Measurements from ENCODE around the gene RGS19.
A peak's percentile ranks its signal among the peaks of the same experiment; 100 is the strongest.

The RGS19 gene

DNA sequence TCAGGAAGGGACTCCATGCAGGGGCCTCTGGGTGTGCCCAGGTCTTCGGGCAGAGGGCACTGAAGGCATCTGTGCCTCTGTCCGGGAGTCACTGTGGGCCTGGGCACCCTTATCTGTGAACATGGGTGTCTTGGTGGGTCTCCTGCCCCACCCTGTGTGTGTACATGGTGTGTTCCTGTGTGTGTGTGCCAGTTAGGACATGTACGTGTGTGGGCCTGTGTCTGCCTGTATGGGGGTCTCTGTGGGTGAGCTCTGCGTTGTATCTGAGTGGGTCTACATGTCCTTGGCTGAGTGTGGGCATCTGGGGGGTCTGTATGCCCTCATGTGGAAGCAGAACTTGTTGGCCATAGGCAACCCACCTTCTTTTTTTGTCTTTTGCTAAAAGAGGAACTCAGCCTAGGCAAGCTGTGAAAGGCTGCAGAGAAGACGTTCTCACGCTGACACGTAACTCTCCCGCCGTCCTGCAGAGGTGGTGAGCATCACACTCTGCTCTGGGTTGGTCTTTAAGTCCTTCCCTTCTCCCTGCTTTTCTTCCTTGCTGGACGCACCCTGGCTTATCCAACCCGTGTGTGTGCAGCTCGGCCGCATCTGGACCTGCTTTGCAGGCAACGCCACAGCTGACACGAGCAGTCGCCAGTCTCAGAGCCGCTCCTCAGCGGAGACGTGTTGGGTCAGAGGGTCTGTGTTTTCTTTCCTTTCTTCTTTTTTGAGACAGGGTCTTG lies 28.6 kb upstream of the RGS19 start:
- DNase-seq = peak in 1 of 2 donors; percentile 10

GRCh38 chr20:64106981-64107735 lies 27.8 kb upstream of the RGS19 start, which contains the start of gene NPBWR2:
TSS of gene NPBWR2 (minus strand) at chr20:64107565. CDS start at chr20:64106831, 734 bp downstream.
- DNase-seq = peak in 1 of 2 donors; percentile 36

DNA sequence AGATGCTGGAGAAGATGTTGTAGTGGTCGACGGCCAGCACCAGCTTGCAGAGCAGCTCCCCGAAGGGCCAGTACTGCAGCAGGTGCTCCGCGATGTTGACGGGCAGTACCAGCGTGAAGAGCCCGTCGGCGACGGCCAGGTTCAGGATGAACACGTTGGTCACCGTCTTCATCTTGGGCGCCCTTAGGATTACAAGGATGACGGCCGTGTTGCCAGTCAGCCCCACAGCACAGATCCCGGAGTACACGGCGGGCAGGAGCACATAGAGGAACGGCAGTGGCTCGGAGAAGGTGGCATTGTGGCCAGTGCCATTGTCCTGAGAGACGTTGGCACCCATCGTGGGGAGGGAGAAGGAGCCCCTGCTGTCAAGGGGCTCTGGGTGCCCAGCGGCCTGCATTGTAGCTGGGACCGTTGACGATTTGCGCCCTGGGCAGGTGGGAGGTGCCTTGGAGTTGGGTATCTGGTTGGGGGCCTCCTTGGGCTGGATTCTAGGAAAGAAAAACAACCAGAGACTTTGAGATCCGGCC lies 27.2 kb upstream of the RGS19 start:
- no peak for DNase-seq

GRCh38 chr20:64105846-64106434 lies 26.6 kb upstream of the RGS19 start:
- no peak for DNase-seq

DNA sequence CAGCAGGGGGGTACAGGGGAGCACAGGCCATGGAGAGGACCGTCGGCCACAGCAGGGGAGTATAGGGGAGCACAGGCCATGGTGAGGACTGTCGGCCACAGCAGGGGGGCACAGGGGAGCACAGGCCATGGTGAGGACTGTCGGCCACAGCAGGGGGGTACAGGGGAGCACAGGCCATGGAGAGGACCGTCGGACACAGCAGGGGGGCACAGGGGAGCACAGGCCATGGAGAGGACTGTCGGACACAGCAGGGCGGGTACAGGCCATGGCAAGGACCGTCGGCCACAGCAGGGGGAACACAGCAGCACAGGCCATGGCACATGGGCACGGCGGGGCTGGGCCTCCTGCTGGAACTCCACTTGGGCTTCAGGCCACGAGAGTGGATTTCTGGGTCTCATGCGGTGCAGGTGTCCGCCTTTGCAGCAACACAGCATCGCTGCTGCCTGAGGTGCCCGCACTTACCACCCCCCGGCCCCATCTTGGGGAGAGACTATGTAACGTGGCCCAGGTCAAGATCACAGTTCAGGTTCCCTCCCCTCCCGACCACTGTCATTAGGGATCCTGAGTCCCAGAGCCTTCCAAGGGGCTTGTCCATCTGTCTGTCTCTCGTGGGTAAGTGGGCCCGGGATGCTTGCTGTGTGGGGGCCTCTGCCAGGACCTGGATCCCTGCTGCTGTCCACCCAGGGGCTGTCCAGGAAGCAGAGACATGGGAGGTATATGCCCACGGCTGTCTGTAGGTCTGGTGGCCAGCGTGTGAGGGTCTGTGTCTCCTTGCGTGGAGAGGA lies 25.5 kb upstream of the RGS19 start:
- DNase-seq = no peak

GRCh38 chr20:64103871-64104666 lies 24.8 kb upstream of the RGS19 start:
- no peak for DNase-seq

DNA sequence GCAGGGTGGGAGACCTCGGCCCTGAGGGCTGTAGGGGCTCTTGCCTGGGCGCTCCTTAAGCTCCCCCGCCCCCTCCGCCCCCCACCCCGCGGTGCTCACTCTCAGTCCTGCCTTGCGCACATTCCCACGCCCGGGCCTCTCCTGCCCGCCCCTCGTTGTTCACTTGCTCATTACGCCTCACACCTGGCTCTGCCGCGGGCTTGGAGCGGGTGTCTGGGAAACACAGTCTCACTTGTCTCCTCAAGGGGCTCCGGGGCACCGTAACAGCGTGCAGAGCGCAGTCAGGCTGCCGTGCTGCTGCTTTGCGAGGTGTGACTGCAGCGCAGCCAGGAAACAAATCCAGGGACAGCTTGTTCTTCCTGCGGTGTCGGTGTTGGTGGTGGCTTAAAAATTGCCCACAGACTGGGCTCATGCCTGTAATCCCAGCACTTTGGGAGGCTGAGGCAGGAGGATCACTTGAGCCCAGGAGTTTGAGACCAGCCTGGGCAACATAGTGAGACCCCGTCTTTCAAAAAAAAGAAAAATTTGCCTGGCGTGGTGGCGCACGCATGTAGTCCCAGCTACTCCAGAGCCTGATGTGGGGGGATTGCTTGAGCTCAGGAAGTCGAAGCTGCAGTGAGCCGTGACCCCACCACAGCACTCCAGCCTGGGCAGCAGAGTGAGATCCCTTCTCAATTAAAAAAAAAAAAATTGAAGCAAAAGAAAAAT lies 23.5 kb upstream of the RGS19 start:
- no peak for DNase-seq

DNA sequence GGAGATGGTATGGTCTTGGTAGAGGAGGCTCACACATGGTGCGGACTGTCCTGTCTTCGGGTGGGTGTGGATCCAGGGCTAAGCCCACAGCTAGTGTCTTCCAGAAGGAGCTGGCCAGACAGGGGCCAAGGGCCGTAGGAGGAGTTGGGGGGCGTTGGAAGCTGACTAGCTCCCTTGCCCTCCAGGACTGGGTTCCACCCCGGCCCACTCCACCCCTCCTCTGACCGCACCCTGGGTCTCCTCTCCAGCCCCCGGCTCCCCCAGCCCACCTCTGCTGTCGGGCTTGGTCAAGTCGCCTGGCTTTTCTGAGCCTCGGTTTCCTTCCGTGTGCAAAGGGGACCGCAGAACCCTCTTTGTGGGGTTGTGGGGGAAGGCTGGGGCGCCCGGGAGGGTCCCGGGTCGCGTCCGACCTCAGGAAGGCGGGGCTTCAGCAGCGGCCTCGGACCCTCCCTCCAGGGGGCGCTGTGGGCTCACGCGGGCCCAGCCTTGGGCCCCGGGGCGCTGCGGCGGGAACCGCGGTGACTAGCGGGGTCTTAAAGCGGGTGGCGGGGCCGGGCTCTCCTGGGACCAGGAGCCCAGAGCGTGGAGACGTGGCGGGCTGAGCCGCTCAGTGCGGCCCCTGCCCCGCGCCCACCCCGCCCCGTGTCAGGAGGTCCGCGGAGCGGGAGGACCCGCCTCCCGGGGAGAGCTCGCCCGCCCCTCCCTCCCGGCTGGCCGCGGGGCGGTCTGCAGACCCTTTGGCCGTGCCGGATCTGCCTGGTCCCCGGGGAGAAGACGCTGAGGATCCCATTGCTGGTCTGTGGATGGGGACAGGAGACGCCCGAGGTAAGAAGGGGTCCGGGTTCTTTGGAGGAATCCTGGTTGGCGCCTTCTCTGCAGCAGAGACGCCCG lies 22.7 kb upstream of the RGS19 start:
- peak; percentile 60 to 66 for DNase-seq

DNA sequence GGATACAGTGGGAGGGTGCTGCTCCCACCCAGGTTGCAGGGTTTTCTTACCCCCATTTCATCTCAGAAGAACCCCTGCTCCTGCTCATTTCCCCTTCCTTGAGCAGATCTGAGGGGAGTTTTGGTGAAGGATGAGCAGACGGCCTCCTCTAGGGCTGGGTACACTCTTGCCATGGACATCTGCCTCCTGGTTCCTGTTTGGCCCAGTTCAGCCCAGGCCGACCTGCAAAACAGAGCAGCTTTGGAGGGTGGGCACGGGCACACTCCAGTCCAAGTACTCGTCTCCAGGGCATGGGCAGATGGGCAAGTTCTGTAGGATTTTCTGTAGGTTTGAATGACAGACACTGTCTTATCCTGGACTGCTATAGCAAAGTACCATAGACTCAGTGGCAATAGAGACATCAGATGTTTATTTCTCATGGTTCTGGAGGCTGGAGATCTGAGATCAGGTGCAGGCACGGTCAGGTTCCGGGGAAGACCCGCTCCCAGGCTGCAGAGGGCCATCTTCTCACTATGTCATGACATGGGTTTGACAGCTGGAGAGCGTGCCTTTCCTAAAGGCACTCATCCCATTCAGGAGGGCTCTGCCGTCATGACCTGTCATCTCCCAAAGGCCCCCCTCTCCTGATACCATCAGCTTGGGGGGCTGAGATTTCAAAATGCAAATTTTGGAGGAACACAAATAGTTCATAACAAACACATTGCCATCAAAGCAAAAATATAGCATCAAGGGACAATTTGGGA lies 21.8 kb upstream of the RGS19 start:
- DNase-seq = no peak

GRCh38 chr20:64100566-64100888 lies 21.2 kb upstream of the RGS19 start:
- no peak for DNase-seq

DNA sequence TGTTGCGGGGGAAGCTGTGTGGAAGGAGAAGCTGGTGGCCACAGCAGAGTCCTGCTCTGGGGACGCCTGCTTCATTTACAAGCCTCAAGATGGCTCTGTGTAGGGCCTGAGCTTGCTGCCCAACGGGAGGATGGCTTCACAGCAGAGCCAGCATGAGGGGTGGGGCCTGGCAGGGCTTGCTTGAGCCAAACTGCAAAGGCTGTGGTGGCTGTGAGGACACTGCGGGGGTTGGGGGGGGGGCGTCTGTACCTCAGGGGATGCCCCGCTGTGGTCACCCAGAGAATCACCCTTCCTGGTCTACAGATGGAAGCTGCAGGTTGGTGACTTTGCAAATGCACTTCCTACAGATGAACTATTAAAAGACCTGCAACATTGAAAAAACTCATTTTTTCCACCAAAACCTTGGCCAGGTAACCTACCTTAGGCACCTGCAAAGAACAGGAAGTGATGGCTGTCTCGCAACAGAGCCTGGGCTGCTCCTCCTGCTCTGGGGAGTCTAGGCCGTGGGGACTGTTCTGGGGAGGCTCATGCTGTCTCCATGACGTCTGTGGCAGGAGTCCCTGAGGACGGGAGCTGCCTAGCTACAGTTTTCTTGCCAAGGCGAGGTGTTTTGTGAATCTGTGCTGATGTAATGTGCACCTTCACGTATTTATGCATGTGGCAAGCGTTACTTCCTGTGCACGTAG lies 20.7 kb upstream of the RGS19 start:
- DNase-seq = peak; percentile 44 to 72

- no peak for DNase-seq
Observed at GRCh38 chr20:64099086-64099786, 19.9 kb upstream of the RGS19 start.

- DNase-seq = no peak
Observed at GRCh38 chr20:64098471-64099013, 19.2 kb upstream of the RGS19 start.

- DNase-seq = no peak
Observed at GRCh38 chr20:64096535-64096934, 17.2 kb upstream of the RGS19 start.

DNA sequence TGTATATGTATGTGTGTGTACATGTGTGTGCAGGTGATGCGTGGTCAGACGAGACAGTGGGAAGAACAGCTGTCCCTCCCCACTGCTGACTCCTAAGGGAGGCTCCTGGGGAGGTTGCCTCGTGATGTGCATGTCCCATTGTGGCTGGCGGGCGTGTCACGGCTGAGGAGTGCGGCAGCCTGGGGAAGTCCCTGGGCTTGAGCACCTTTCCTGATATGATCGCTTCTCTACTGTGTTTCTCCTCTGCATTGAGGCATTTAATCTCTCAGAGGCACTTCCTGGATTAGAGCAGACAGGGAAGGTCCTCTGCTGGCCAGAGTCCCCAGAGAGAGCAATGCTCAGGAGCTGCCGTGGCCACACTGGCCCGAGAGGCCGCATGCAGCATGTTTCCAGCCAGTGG lies 16.6 kb upstream of the RGS19 start:
- DNase-seq = no peak

DNA sequence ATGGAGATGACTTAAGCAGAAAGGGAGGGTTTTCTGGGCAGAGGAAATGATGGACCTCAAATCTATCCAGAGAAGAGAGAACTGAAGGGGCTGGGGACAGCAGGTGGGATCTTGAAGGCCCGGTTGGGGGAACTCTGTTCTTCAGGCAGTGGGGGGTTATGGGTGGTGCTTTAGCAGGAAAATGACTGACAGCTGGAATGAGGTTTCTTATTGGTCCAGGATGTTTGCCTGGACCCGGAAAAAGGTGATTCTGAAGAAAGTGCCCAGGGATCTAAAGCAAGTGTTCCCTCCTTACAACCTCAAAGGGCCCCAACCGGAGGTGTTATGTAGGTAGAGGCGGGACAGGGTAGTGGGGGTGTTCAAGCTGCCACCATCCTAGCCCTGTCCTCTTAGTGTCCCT lies 16.1 kb upstream of the RGS19 start:
- DNase-seq = no peak

- DNase-seq = no peak
Observed at GRCh38 chr20:64093013-64093503, 13.7 kb upstream of the RGS19 start.
